ENCODE measurements around the gene TMPRSS6.

- no peak for TF ChIP-seq POLR2AphosphoS5 (IDR thresholded peaks at IDR 0.05)
- TF ChIP-seq CTCF (IDR thresholded peaks at IDR 0.05): no peak
- no peak for TF ChIP-seq POLR2A (IDR thresholded peaks at IDR 0.05; ENCODE audit: low read depth)
- no peak for TF ChIP-seq EP300 (IDR thresholded peaks at IDR 0.05)
Observed at GRCh38 chr22:37044634-37045625, 64.6 kb downstream of the TMPRSS6 start.

Data from esophagus muscularis mucosa (tissue), 4 donors.